ENCODE data around the gene FOXP1.

FOXP1 gene

GRCh38 chr3:71393745-71394144 lies 189.8 kb downstream of the FOXP1 start:
- DNase-seq = no peak

GRCh38 chr3:71393093-71393492 lies 190.4 kb downstream of the FOXP1 start:
- peak; percentile 16 for DNase-seq

- no peak for DNase-seq
These were observed 191.3 kb downstream of the FOXP1 start for GRCh38 chr3:71392251-71392650.

- DNase-seq = no peak
These were observed 192.2 kb downstream of the FOXP1 start for GRCh38 chr3:71391361-71391760.

GRCh38 chr3:71389911-71390573 lies 193.5 kb downstream of the FOXP1 start:
- peak; percentile 42 for DNase-seq

GRCh38 chr3:71389191-71389590 lies 194.3 kb downstream of the FOXP1 start:
- no peak for DNase-seq

- no peak for DNase-seq
These were observed 194.9 kb downstream of the FOXP1 start for GRCh38 chr3:71388535-71389120.

- no peak for DNase-seq
These were observed 195.9 kb downstream of the FOXP1 start for GRCh38 chr3:71387586-71387985.

- peak; percentile 52 for DNase-seq
These were observed 198.5 kb downstream of the FOXP1 start for GRCh38 chr3:71384837-71385716.

GRCh38 chr3:71384388-71384787 lies 199.1 kb downstream of the FOXP1 start:
- peak; percentile 36 for DNase-seq

- no peak for DNase-seq
These were observed 203.4 kb downstream of the FOXP1 start for GRCh38 chr3:71380096-71380495.

GRCh38 chr3:71378509-71378908 lies 205.0 kb downstream of the FOXP1 start:
- DNase-seq = no peak

GRCh38 chr3:71376911-71377310 lies 206.6 kb downstream of the FOXP1 start:
- no peak for DNase-seq

- no peak for DNase-seq
These were observed 207.0 kb downstream of the FOXP1 start for GRCh38 chr3:71376503-71376902.

GRCh38 chr3:71374582-71374981 lies 208.9 kb downstream of the FOXP1 start:
- DNase-seq = no peak

- DNase-seq = no peak
These were observed 210.5 kb downstream of the FOXP1 start for GRCh38 chr3:71372911-71373637.

- DNase-seq = no peak
These were observed 211.2 kb downstream of the FOXP1 start for GRCh38 chr3:71372241-71372768.

- DNase-seq = no peak
These were observed 212.2 kb downstream of the FOXP1 start for GRCh38 chr3:71371282-71371681.

- no peak for DNase-seq
These were observed 213.1 kb downstream of the FOXP1 start for GRCh38 chr3:71370467-71370866.

GRCh38 chr3:71369701-71370391 lies 213.7 kb downstream of the FOXP1 start:
- DNase-seq = peak; percentile 77

GRCh38 chr3:71366988-71367604 lies 216.4 kb downstream of the FOXP1 start:
- no peak for DNase-seq
